SK-N-SH treated with all-trans-retinoic acid at 6 μM for 48 hours (cell line): ENCODE results near the gene MEIKIN.

Experiments used
- ATAC-seq: fragments of 200-7000 bp; cut with Tn5 transposase; 3 replicates; pipeline ENCODE4 v1.9.1; 2020; ENCODE audit warnings: mild to moderate bottlenecking, moderate library complexity
- ARNTL ChIP-seq: fragments of 450-650 bp; formaldehyde crosslinking; IDR thresholded peaks from 2 replicates; pipeline ENCODE4 v1.5.0; 2020; ENCODE audit warnings: low read depth, mild to moderate bottlenecking, moderate library complexity, borderline replicate concordance
- BACH2 ChIP-seq: fragments of 250-450 bp; sonication (Bioruptor Pico); IDR thresholded peaks from 2 replicates; pipeline ENCODE4 v1.9.0; 2021; ENCODE audit warnings: mild to moderate bottlenecking, borderline replicate concordance
- CREB5 ChIP-seq: fragments of 250-450 bp; sonication (Bioruptor Pico); IDR thresholded peaks from 2 replicates; pipeline ENCODE4 v1.5.1; 2020; ENCODE audit warnings: low read depth, mild to moderate bottlenecking, moderate library complexity
- CSRNP3 ChIP-seq: fragments of 250-450 bp; sonication (Bioruptor Pico); IDR thresholded peaks from 2 replicates; pipeline ENCODE4 v1.5.1; 2021; ENCODE audit warnings: mild to moderate bottlenecking, moderate library complexity
- GLIS3 ChIP-seq: fragments of 250-450 bp; sonication (Bioruptor Pico); IDR thresholded peaks from 2 replicates; pipeline ENCODE4 v1.5.0; 2020; ENCODE audit warnings: mild to moderate bottlenecking, moderate library complexity
- ISL1 ChIP-seq: fragments of 250-450 bp; sonication (Bioruptor Pico); IDR thresholded peaks from 2 replicates; pipeline ENCODE4 v2.1.2; 2022; ENCODE audit warnings: mild to moderate bottlenecking, moderate library complexity
- OSR1 ChIP-seq: fragments of 250-450 bp; sonication (Bioruptor Pico); IDR thresholded peaks from 2 replicates; pipeline ENCODE4 v1.8.0; 2022; ENCODE audit warnings: moderate library complexity, mild to moderate bottlenecking, inconsistent platforms
- PATZ1 ChIP-seq: fragments of 250-450 bp; sonication (Bioruptor Pico); IDR thresholded peaks from 2 replicates; pipeline ENCODE4 v1.8.0; 2020; ENCODE audit warnings: mild to moderate bottlenecking, moderate library complexity, borderline replicate concordance
- POU6F1 ChIP-seq: fragments of 250-450 bp; sonication (Bioruptor Pico); IDR thresholded peaks from 2 replicates; pipeline ENCODE4 v1.8.0; 2021; ENCODE audit warnings: low read depth, mild to moderate bottlenecking, moderate library complexity, borderline replicate concordance
- PPARA ChIP-seq: fragments of 250-450 bp; sonication (Bioruptor Pico); IDR thresholded peaks from 2 replicates; pipeline ENCODE4 v1.5.0; 2020; ENCODE audit warnings: mild to moderate bottlenecking, borderline replicate concordance
- RARB ChIP-seq: fragments of 250-450 bp; sonication (Bioruptor Pico); IDR thresholded peaks from 2 replicates; pipeline ENCODE4 v1.8.0; 2021; ENCODE audit warnings: mild to moderate bottlenecking, moderate library complexity
- SNAI2 ChIP-seq: fragments of 250-450 bp; sonication (Bioruptor Pico); IDR thresholded peaks from 2 replicates; pipeline ENCODE4 v1.5.0; 2020; ENCODE audit warnings: mild to moderate bottlenecking, moderate library complexity
- TCF4 ChIP-seq: fragments of 250-450 bp; sonication (Bioruptor Pico); IDR thresholded peaks from 2 replicates; pipeline ENCODE4 v1.8.0; 2021; ENCODE audit warnings: mild to moderate bottlenecking, moderate library complexity, borderline replicate concordance
- TOX ChIP-seq: fragments of 250-450 bp; sonication (Bioruptor Pico); IDR thresholded peaks from 2 replicates; pipeline ENCODE4 v1.8.0; 2021; ENCODE audit warnings: mild to moderate bottlenecking, moderate library complexity, borderline replicate concordance
- TSHZ2 ChIP-seq: fragments of 250-450 bp; sonication (Bioruptor Pico); IDR thresholded peaks from 2 replicates; pipeline ENCODE4 v1.5.0; 2020; ENCODE audit warnings: mild to moderate bottlenecking, moderate library complexity
- ZC3H10 ChIP-seq: fragments of 250-450 bp; sonication (Bioruptor Pico); IDR thresholded peaks from 2 replicates; pipeline ENCODE4 v1.5.1; 2021; ENCODE audit warnings: mild to moderate bottlenecking, moderate library complexity
- ZFP3 ChIP-seq: fragments of 250-450 bp; sonication (Bioruptor Pico); IDR thresholded peaks from 2 replicates; pipeline ENCODE4 v1.5.0; 2020; ENCODE audit warnings: mild to moderate bottlenecking, moderate library complexity
- ZFP30 ChIP-seq: fragments of 450-650 bp; formaldehyde crosslinking; IDR thresholded peaks from 2 replicates; pipeline ENCODE4 v1.5.0; 2022; ENCODE audit warnings: mild to moderate bottlenecking, moderate library complexity
- ZNF565 ChIP-seq: fragments of 450-650 bp; formaldehyde crosslinking; conservative IDR thresholded peaks from 2 replicates; pipeline ENCODE4 v1.5.0; 2020; ENCODE audit warnings: low read depth, mild to moderate bottlenecking, moderate library complexity
- ZNF70 ChIP-seq: fragments of 450-650 bp; formaldehyde crosslinking; IDR thresholded peaks from 2 replicates; pipeline ENCODE4 v1.5.0; 2020; ENCODE audit warnings: mild to moderate bottlenecking, moderate library complexity
- ZNF8 ChIP-seq: fragments of 450-650 bp; formaldehyde crosslinking; IDR thresholded peaks from 2 replicates; pipeline ENCODE4 v1.5.0; 2020; ENCODE audit warnings: mild to moderate bottlenecking, moderate library complexity

MEIKIN gene

GRCh38 chr5:131766689-131767088 lies 178.8 kb downstream of the MEIKIN start:
- ATAC-seq: no peak
- no peak for TF ChIP-seq CSRNP3 (CRISPR knock-in tag)
- TF ChIP-seq PPARA: no peak
- no peak for TF ChIP-seq TCF4 (CRISPR knock-in tag)
- no peak for TF ChIP-seq GLIS3 (CRISPR knock-in tag)
- no peak for TF ChIP-seq ZNF8 (CRISPR knock-in tag)
- no peak for TF ChIP-seq TSHZ2 (CRISPR knock-in tag)
- TF ChIP-seq TOX (CRISPR knock-in tag): no peak
- no peak for TF ChIP-seq POU6F1 (CRISPR knock-in tag)
- no peak for TF ChIP-seq BACH2
- no peak for TF ChIP-seq ZC3H10 (CRISPR knock-in tag)
- no peak for TF ChIP-seq ZFP30 (CRISPR knock-in tag)
- no peak for TF ChIP-seq CREB5
- TF ChIP-seq ZNF565 (CRISPR knock-in tag): no peak
- no peak for TF ChIP-seq ZFP3
- TF ChIP-seq SNAI2 (CRISPR knock-in tag): no peak
- TF ChIP-seq PATZ1 (CRISPR knock-in tag): no peak
- TF ChIP-seq, all 23 proteins: peak for 0

GRCh38 chr5:131765261-131765660 lies 180.2 kb downstream of the MEIKIN start:
- no peak for ATAC-seq
- TF ChIP-seq TSHZ2 (CRISPR knock-in tag) (no peak), CREB5 (no peak), ZNF70 (CRISPR knock-in tag) (no peak), OSR1 (CRISPR knock-in tag) (no peak), RARB (no peak), SNAI2 (CRISPR knock-in tag) (no peak), BACH2 (no peak), ARNTL (CRISPR knock-in tag) (no peak), ZFP3 (no peak), ISL1 (CRISPR knock-in tag) (no peak), PPARA (no peak), ZC3H10 (CRISPR knock-in tag) (no peak), ZNF565 (CRISPR knock-in tag) (no peak), PATZ1 (CRISPR knock-in tag) (no peak), ZNF8 (CRISPR knock-in tag) (no peak), ZFP30 (CRISPR knock-in tag) (no peak), GLIS3 (CRISPR knock-in tag) (no peak), TCF4 (CRISPR knock-in tag) (no peak), TOX (CRISPR knock-in tag) (no peak)
